GM18951 (cell line): ENCODE measurements around the gene NYNRIN.

Source experiments
- POLR2A ChIP-seq: IDR thresholded peaks from 4 replicates; pipeline ENCODE4 v1.6.1; 2011; ENCODE audit warnings: mild to moderate bottlenecking; ENCODE audit not compliant: insufficient read length, insufficient read depth; ENCODE audit errors: extremely low read depth
- in situ Hi-C: fragments of 300-500 bp; cut with MboI; formaldehyde crosslinking; loops from one replicate; pipeline ENCODE4 v1.12.0; 2022; ENCODE audit warnings: low sequenced_read_pairs, mixed read lengths, inconsistent platforms; ENCODE audit not compliant: unreplicated experiment

The NYNRIN gene

DNA sequence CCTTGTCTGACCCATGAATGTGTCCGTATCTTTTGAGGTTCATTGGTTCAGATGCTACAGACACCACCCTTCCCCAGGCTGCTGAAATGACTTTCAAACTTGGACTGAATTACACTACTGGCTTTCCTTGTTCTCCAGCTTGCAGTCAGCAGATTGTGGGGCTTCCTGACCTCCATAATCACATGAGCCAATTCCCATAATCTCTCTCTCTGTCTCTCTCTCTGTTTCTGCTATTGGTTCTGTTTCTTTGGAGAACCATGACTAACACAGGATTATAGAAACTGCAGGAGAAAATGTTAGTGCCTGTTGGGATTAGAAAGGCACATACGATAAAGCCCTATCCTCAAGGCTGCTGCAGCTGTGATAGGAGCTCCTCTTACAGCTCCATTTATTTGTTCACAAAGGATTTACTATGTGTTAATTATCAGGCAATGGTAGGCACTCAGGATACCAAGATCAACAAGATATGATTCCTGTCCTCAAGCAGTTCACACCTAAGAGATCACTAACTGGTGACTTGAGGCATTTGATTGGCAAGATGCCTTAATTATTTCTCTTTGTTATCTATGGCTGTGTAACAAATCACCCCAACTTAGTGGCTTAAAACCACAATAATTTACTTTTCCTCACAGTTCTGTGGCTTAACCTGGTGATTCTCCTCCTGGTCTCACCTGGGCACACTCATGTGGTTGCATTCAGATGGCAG, 10.2 kb upstream of the NYNRIN start:
- TF ChIP-seq POLR2A, result no peak
- in situ Hi-C loops, result no loop called here

DNA sequence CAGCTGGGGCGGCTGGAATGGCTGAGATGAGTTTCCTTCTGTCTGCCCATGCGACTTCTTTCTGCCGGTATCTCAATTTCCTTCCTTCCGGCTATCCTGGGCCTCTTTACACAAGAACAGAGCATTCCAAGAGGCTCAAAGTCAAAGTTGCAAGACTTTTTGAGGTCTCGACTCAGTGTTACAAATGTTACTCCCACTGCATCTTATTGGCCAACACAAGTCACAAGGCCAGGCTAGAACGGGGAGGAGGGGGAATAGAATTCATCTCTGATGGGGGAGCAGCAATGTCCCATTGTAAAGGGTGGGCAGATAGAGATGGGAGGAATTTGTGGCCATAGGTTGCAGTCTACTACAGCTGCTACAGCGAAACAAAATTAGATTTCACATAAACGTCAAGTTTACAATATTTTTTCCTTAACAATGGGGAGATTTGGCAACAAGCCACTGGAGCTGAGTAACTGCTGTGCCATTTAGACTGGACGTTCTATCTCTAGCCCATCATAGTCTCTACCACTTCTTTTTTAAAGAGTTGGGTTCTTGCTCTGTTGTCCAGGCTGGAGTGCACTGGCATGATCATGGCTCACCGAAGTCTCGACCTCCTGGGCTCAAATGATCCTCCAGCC, 9.5 kb upstream of the NYNRIN start:
- in situ Hi-C loops, result no loop called here
- TF ChIP-seq POLR2A, result no peak

DNA sequence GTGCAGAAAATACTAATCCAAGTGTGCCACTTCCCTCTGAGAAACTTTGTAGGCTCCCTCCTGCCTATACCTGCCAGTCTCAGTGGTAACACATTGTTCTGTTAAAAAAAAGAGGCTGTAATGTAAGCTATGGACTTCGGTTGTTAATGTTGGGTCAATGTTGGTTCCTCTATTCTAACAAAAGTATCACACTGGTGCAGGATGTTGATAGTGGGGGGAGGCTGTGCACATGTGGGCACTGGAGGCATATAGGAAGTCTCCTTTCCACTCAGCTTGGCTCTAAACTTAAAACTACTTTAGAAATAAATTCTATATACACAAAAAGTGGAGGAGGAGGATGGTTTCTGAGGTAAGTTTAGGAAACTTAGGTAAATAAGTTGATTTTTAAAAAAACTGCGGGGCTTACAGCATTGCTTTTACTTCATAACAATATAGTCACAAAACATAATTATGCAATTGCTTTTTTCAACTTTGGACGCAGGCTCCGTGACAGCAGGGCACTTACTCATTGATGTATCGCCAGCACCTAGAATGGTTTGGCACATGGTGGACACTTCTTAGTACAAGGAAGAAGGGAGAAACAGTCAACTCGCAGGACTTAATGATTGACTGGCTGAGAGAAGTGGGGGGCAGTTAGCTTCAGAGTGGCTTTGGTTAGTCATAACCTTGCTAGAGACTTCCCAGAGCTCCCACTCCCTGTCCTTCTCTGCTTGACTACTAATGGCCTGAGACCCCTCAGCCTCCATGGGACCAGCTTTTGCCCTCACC, 7.9 kb upstream of the NYNRIN start:
- no peak for TF ChIP-seq POLR2A
- in situ Hi-C loops, result no loop called here

DNA sequence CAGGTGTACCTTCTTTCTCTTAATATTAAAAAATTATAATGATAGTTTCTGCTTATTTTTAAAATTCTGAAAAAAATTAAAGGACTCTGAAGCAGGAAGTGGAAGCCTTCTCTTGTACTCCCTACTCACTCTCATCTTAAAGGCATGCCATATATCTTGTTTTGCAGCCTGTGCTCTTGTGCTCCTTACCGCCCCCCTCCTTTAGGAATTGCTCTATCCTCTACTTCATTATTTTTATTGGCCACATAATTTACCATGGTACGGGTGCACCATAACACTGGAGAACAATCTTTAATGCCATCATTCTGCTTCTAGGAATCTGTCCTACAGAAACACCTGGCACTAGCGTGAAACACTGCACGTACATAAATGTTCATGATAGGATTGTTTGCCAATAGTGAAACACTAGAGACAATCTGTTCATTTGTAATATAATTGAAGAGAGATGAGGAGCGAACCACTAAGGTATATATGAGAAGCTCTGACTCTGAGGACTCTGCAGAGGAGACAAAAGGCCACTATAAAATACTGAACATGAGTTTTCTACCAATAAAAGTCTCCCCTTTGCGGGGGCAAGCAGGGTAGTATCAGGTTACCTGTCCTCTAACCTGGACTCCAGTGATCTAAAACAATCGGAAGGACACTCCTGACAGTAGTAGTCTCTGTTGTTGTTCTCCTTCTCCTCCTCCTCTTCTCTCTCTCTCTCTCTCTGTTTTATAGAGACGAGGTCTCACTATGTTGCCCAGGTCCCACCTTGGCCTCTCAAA, 6.3 kb upstream of the NYNRIN start:
- no peak for TF ChIP-seq POLR2A
- in situ Hi-C loops, result no loop called here

DNA sequence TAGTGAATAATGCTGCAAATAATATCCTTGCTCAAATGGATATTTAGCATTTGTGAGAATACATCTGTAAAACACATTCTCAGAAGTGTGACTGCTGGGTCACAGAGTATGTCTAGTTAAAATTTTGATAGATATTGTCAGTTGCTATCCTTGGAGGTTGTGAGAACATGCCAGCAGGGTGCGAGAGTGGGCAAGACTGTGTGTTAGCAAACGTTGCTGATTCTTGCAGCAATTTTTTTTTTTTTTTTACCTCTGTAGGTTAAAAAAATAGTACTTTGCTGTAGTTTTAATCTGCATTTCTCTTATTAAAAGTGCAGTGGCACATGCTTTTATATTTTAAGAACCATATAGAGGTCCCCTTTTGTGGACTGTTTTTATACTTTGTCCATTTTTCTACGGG, 4.5 kb upstream of the NYNRIN start:
- no peak for TF ChIP-seq POLR2A

DNA sequence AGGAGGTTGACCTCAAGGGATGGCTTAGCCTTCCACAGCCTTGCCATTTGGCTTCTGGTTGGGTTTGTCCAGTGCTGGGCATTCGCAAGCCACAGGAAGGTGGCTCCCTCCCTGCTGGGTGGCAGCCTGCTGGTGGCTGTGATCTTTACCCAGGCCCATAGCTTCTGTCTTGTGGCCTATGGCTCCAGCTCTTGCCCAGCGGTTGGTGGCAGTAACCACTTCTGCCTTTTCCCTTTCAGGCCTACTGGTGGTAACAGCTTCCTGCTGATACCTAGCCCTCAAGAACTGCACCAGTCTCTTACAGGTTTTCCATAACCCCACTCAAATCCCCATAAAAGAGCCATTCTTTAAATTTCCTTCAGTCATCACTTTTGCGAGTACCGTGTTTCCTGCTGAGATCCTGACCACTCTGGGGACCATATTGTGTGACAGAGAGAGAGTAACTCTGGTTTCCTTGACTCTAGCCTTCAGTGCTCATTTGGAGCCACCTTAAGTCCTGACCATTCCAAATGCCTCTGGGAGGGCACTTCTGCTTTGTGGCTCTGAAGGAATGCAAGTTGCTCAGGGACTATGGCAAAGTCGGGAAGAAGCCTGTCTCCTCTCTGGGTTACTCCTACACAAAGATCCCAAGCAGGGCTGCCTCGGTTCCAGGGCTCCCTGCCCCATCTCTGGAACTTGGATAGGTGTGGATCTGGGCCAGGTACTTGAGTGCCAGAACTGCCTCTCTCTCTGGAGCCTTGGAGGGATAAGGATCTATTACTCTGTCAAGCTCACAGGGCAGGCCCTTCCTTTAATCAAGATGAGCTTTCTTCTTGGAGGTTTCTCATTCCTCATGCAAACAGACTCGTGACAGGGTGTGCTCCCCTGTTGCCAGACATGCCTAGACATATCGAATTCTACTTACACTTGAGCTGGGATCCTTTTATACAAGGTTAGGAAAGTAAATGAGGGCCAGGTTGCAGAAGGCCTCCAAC, 2.9 kb upstream of the NYNRIN start:
- TF ChIP-seq POLR2A, result no peak
- in situ Hi-C loops, result no loop called here

More for the DNA sequence above, 4.5 kb upstream of the NYNRIN start:
- in situ Hi-C loops, result no loop called here

DNA sequence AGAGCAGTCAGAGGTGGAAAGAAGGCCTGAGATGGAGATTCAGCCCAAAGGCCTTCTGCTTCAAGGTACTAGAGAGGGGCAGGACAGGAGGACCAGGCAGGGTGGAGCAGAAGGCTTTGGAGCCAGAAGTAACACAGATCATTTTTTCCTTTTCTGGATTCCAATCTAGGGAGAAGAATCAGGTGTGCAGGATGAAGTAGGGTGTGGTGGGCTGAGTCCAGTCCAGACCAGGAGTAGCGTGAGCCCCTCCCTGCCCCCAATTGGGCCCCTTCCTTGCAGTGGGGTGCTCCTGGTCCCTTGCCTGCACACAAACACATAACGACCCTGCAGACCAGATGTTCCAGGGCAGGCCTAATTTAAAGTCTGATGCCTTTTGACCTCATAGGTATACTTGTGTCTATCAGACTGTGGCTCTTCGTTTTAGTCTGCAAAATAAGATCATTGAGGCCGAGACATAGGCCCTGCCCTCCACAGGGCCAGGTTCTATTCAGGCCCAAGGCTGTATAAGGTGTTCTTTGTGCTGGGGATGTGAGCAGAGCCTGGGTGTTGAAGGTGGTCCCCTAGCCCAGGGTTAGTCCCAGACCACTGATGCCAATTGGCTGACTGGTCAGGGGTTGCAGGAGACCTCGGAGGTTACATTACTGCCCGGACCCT, 1.0 kb upstream of the NYNRIN start:
- TF ChIP-seq POLR2A, result no peak
- in situ Hi-C loops, result no loop called here

DNA sequence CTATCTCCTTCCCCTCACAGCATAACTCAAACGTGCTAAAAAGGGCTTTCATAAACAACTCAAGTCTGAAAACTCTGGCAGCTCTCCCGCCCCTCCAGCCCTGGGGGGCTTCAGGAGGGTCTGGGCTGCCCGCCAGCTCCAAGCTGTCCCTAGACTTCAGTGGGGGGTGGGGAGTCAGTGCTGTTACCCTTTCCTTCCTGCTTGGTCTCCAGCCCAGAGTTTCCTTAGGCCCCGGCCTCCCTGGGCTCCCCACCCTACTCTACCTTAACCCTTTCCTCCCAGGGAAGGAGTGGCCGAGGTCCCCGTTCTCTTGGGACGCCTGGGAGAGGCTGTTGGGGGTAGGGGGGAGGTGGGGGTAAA, 530 bp upstream of the NYNRIN start:
- in situ Hi-C loops, result no loop called here
- no peak for TF ChIP-seq POLR2A

DNA sequence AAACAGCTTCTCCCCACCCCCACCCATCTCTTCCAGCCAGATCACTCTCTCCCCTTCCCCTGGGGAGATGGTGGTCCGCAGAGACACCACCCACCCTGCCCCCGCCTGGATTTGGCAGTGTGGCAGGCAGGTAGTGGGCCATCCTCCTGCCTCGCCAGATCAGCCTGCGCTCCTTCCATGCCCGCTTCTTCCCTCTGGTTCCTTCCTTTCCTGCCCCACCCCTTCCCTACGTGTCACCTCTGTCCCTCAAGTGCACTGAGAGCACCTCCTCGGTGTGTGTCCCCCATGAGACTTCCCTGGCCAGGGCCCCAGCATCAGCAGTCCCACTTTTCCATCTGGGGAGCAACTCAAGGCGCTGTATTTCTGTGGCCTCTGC, 632 bp downstream of the NYNRIN start:
- in situ Hi-C loops, result no loop called here
- no peak for TF ChIP-seq POLR2A

DNA sequence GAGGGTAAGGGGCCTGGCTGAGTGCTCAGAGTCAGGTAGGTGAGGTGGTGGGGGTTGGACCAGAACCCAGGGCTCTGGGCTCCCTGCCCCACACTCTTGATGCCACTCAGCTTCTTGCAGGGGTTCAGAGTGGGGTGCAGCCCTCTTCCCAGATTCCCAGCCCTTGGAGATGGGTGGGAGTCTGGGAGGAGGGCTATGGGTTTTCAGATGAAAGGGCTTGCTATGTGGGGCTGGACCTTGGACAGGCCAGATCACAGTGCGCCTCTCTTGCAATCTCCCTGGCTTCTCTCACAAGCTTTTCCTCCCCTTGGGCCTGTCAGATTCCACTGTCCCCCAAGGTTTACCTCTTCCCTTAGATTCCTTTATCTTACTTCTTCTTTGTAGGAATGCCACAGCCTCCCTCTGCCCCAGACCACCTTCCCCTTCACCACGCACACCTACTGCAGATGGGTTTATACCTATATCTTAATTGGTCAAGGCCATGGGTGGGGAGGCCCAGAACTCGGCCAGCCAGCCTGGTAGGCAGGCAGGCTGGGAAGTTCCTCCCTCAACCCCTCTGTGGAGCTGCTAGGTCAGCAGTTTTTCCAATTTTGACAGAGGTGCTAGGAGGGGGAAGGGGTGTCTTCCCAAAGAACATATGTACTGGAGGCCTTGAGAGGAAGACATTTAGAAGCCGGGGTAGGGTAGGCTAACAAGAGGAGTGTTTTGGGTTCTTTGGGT, 1.4 kb downstream of the NYNRIN start:
- no peak for TF ChIP-seq POLR2A
- in situ Hi-C loops, result no loop called here
